Activated T-helper 1 cell treated with anti-CD3 and anti-CD28 coated beads, Interleukin-2, amount 50 U/mL, for 16 hours (primary cell): ENCODE measurements around the gene TDRKH.

Experiments used
- DNase-seq, 2 donors: peaks; one replicate each; pipeline ENCODE4 v3.0.0-alpha.2; 2020; ENCODE audit warnings: low read depth in 1 of 2, low spot score in 1 of 2

Gene TDRKH, protein sequence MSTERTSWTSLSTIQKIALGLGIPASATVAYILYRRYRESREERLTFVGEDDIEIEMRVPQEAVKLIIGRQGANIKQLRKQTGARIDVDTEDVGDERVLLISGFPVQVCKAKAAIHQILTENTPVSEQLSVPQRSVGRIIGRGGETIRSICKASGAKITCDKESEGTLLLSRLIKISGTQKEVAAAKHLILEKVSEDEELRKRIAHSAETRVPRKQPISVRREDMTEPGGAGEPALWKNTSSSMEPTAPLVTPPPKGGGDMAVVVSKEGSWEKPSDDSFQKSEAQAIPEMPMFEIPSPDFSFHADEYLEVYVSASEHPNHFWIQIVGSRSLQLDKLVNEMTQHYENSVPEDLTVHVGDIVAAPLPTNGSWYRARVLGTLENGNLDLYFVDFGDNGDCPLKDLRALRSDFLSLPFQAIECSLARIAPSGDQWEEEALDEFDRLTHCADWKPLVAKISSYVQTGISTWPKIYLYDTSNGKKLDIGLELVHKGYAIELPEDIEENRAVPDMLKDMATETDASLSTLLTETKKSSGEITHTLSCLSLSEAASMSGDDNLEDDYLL

DNA sequence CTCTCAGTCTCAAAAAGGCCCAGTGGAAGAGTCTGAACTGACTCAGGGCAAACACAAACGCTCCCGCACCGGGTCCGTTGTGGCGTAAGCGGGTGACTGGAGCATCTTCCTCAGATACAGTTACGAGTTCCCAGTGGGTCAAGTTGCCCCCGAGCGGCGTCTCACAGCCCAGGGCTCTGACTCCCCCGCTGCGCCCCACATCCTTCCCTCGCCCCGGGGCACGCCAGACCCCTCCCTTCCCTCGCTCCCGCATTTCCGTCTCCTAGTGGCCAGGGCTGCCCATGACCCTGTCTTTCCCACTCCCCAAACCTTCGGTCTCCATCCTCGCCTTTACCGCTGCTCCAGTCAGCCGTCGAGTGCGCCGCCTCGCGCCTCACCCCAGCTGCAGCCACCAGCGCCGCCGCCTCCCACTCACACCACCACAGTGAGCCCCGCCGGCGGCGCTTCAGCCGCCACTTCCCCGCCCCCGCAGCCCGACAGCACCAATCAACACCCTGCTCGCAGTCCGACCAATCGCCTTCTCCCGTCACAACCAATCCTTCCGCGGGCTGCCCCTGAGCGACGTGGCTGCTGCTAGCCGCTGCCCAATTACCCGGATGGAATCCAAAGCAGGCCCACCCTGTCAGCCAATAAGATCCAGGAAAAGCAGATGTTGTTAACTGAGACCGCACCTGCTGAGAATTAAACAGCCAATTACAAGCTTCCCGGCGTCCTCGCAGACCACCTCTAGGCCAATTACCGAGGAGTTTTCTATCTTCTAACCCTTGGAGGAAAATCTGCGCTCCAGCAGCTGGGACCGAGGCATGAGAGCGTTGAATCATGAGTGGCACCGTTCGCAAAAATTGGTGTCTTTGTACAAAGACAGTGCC, at the start of gene TDRKH:
Gene TDRKH (minus strand): TSS at position 430 of the 869 bp plus-strand sequence. CDS start 7,478 bp downstream, outside the sequence.
- peak; percentile 91 to 98 for DNase-seq

DNA sequence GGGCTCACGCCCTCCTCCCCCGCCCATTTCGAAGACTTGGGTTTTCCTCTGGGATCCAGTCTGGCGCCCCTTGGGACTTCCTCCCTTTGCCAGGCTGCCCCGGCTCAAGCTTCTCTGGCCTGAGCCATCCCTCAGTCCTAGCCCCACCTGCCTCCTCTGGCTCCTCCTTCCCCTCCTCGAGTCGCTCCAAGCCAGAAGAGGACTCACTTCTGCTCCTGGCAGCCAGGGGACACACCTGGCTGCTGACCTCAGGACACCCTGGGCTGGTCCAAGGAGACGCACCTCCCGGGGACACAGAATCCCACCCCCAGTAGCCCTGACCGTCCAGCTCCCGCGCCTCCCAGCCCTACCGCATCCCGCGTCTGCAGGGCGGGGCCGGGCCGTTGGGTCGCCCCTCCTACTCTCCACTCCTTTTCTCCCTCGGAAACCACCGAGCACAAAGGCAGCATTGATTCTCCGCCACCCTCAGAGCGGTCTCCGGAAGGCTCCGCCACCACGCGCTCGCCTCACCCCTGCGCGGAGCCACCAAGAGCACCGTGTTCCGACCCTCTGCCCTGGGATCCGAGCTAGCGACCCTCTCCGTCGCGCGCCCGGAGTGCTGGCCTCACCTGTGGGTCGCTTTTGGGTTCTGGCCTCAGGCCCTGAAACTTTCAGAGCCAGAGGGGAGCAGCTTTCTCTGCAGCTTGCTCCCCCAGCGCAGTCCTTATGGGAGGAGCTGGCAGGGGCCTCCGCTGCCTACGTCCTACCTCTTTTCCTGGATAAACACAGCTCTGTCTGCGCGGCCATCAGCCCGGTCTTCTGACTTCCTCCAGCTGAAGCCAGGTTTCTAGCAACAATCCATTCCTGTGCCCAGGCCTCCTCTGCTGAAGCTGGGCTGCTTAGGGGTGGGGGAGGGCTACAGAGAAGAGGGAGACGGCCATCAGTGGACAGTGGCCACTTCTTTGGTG, 49.4 kb upstream of the TDRKH start, which contains the start of gene C2CD4D:
Gene C2CD4D (minus strand): TSS at position 364 of the 947 bp plus-strand sequence. CDS start 831 bp downstream, outside the sequence.
- peak; percentile 34 to 53 for DNase-seq

DNA sequence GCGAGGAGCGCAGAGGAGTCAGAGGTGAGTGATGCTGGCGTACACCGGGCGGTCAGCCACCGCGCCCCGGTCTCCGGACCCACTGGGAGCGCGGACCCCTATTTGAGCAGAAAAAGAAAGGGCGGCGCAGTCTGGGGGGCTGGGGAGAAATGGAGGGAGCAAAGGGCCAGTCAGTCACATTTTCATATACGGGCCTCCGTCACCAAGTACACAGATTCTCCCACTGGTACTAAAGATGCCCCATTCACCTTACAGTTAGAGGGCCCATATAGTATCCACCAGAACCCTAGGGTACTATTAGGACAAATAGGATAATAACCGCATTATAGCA, 48.7 kb upstream of the TDRKH start:
- DNase-seq, result no peak

DNA sequence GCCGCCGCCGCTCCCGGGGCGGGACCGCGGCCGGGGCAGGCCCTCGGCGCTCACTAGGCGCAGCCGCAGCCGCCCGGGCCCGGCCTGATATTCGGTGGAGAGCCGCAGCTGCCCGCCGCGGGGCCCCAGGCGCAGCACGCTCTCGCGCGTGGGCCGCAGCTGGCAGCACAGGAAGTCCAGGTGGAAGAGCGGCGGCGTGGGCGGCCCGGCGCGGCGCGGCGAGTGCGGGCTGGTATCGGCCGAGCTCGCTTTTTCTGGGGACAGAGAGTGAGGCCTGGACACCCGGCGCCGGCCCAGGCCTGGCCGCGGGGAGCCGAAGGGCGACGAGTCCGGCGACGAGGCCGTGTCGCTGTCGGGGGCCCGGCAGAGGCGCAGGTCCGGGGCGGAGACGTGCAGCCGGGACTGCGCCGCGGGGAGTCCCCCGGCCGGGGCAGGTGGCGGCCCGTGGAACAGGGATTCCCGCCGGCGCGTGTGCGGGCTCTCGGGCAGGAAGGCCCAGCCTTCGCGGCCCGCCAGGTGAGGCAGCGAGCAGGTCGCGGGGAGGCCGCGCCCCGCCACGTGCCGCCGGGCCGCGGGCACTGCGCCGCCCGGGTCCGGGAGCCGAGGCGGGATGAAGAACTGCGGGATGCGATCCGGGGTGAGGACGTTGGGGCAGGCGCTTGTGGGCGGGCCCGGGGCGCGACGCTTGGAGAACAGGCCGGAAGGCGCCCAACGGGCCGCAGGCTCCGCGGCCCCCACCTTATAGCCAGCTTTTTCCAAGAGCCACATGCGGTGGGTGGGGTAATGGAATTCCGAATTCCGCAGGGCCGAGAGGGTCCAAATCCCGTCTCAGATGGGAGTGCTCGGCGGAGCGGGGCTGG, 48.2 kb upstream of the TDRKH start:
- DNase-seq, result no peak

DNA sequence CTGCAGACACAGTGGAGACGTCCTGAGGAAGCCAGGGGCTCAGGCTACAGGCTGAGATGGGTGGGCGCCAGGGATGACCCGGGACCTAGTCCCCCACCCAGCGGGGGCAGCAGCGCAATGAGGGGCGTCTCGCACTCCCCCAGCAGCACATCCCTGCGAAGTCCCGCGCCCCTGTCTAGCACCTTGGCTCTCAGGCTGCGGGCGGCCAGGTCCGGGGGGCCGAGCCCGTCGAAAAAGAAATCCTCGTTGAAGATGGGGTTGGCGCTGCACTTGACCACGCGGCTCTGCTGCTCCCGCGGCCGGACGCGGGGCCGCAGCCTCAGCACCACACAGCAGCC, 47.6 kb upstream of the TDRKH start:
- DNase-seq, result no peak

DNA sequence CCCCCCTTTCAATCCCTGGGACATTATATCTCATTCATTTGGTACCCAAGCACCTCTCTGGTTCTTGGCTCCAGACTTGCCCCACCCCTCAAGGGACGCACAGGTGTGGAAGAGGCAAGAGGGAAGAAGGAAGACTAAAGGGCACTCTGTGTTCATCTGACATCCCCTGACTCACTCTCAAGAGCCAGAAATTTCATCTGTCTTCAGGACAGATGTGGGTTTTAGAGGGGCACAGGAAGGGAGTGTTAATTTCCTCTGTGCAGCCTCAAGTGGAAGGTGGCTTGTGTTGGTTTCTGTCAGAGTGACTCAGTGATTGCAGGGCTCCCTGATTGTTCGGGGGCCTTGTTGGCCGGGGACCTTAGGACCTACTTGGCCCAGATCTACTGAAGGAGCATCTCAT, 46.9 kb upstream of the TDRKH start:
- no peak for DNase-seq

DNA sequence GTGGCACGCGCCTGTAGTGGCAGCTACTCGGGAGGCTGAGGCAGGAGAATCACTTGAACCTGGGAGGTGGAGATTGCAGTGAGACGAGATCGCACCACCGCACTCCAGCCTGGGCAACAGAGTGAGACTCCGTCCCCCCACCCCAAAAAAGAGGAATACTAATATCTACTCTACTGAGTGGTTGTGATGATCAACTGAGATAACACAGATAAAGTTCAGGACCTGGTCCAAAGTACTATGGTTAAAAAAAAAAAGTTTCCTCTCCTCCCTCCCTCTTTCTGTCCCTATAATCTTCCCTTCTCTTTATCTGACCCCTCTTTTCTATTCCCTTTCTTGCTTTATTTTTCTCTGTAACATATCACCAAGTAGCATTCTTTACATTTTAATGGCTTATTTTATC, 45.3 kb upstream of the TDRKH start:
- no peak for DNase-seq

DNA sequence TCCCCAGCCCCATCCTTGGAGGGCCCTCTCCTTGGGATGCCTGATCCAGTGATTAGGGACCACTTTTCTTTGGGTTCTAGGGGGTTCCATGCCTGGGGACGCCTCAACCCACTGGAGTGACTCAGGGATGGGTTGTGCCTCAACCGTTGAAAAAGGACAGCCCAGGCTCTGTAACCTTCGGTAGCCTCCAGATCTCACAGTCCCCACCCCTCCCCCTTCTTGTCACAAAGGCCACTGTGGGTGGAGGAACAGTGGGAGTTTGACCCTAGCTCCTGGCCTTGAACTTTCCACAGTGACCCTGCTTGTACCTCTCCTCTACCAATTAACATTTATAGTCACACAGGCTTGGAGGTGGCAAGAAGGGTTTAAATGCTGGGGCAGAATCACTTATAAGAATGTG, 43.9 kb upstream of the TDRKH start:
- DNase-seq, result no peak

DNA sequence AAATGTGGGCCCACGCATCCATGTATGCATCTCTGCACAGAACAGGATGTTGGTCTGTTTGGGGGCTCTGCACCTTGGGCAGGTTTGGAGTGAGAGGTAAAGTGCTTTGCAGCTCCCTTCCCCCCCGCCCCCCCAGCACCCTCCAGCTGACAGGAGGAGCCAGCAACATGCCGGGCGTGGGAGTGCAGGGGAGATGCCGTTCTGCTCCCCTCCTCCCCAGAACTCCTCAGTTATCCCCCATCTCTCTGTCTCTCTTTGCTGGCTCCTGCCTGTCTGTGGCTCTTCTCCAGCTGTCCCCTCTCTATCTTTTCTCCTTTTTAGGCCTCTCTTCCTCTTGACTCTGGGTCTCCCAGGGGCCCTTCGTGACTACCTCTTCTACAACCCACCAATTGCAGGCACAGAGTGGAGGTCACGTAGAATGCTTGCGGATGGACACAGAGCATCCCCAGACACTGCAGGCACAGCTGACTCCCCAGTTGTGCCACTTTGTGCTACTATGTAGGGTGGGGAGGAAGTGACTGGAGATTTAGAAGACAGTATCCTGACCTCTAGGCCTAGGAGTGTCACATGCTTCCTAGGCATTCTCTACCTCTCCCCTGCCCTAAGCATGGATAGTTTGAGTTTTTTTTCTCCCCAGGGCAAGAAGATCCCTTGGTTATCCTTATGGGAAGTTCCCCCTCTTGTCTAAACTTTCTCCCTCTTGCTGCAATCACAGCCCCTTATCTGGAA, 43.0 kb upstream of the TDRKH start:
- no peak for DNase-seq

DNA sequence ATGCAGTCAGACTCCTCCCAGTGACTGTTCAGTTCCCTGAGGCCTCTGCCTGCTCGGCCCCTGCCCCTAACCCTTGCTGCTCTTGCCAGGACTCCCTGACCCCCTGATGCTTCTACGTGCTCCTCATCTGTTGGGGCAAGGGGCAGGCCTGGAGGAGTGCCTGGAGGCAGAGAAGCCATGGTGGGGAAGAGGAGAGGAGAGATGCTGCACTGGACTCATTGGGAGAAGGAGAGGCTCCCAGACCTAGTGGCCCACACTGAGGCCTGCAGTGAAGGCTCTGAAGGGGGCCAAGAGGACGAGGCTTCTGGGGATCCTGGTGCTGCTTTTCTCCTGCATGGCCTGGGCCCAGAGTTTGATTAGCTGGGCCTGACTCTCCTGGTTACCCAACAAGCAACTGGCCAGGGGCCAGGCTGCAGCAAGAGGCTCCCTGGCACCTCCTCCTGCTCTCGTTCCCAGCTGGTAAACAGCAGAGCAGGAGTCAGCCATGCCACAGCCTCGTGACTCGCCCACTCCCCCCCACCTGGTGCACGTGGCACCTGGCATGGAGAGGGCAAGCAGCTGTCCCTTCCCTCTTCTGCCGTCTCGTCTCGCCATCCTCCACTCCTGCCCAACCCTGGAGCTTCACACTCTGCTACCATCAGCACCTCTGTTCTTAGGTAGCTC, 42.1 kb upstream of the TDRKH start:
- DNase-seq, result no peak

DNA sequence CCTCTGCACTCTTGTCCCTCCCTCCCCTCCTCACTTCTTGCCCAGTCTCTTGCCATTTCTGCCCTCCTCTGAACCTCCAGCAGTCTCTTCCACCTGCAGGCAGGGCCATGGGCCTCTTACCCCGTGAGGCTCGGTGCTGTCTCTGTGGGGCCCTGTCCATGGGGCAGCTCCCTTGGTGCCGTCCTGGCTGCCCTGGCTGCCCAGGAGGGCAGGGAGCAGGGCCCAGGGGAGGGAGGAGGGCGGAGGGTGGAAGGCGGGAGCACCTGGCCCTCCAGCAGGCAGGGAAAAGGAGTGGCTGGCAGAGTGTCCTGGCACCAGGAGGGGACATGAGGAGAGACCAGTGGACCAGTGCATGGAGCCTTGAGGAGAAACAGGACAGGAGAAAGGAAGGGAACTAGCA, 41.3 kb upstream of the TDRKH start, which contains the start of gene RORC:
Gene RORC (minus strand): TSS at position 198 of the 400 bp plus-strand sequence. CDS start 38 bp downstream, at position 160.
- no peak for DNase-seq

DNA sequence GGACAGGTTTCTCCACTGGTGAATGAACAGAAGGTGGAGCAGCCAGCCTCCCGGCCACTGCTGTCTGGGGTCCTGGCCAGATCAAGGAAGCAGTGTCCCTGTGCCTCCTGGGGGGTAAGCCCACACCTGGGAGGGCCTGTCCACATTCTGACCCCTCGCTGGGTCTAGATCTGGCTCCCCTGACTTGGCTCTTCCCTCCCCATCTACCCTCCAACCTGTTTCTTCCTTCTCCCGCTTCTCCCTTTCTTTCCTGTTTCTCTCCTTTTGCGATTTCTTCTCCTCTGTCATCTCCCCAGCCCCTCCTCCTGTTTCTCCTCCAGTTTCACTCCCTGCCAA, 40.9 kb upstream of the TDRKH start:
- DNase-seq, result no peak

DNA sequence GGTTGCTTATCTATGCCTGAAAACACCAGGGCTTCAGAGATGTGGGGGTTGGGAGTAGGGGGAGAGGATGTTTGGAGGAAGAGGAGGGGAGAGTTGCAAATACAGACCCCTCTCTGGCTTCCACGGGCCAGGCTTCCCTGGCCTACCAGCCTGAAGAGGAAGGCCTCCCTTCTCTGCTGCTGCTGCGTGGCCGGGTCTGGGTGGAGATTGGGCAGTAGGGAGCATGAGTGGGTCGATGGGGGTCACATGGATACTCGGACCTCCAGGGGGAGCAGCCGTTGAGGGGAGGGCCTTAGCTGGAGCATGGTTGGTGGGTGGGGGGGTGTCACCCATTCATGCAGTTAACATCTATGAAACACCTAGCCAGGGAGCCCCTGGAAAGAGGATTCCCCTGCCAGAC, 39.8 kb upstream of the TDRKH start:
- DNase-seq, result no peak

DNA sequence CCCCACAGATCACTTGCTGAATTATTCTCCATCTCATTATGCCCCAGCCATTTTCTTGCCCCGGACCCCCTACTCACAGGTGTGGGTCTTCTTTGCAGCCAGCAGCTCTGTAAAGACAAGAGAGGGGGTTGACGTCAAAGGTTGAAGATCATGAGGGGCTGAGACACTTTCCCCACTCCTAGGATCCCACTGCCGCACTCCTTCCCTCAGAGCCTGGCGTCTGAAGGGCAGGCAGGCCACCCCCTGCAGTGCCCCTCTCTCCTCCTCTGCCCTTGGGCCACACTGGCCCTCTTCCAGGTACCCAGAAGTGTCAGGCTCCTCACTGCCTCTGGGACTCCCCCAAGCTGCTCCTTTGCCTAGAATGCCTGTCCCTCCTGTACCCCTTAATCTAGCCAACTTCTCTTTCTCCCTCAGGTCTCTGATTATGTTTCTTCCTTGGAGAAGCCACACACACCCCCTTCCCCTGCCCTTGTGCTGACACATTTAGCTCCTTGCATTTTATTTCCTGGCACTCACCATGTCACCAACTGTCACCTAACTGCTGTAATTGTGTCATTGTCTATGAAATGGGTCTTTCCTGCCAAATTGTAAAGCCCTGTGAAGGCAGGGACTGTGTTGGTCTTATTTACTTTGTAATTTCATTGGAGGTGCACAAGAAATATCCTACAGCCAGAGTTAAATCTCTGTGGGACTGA, 39.2 kb upstream of the TDRKH start:
- no peak for DNase-seq

DNA sequence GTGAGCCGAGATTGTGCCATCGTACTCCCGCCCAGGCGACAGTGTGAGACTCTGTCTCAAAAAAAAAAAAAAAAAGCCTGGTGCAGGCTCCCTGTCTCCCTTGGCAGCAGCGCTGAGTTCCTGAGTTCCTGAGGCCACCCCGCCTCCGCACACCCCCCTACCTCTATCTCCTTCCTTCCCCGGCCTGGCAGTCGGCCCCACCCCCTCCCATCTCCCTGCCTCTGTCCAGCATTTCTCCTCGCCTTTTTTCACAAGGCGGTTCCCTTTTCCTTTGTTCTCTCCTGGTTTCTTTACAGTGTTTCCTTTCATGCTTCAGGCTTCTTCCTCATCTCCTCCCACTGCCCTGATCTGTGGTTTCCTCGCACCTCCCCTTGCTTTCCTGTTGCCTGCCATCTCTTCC, 38.6 kb upstream of the TDRKH start:
- no peak for DNase-seq

DNA sequence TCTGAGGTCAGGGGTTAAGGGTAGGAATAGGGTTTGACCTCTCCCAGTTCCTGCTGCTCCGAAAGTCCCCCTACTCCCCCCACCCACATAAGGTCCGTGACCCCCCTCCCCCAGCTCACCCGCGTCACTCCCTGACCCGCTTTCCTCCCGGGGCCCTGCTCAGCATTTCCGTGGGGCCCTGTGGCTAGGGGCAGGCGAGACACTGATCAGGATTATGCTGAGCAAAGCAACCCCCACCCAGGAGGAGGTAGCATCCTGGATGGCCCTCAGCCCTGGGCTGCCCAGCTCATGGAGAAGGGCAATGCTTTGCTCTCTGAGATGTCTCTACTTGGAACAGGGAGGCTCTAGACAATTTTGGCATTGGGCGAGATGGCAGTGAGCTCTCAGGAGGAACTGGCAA, 37.6 kb upstream of the TDRKH start:
- DNase-seq, result no peak

DNA sequence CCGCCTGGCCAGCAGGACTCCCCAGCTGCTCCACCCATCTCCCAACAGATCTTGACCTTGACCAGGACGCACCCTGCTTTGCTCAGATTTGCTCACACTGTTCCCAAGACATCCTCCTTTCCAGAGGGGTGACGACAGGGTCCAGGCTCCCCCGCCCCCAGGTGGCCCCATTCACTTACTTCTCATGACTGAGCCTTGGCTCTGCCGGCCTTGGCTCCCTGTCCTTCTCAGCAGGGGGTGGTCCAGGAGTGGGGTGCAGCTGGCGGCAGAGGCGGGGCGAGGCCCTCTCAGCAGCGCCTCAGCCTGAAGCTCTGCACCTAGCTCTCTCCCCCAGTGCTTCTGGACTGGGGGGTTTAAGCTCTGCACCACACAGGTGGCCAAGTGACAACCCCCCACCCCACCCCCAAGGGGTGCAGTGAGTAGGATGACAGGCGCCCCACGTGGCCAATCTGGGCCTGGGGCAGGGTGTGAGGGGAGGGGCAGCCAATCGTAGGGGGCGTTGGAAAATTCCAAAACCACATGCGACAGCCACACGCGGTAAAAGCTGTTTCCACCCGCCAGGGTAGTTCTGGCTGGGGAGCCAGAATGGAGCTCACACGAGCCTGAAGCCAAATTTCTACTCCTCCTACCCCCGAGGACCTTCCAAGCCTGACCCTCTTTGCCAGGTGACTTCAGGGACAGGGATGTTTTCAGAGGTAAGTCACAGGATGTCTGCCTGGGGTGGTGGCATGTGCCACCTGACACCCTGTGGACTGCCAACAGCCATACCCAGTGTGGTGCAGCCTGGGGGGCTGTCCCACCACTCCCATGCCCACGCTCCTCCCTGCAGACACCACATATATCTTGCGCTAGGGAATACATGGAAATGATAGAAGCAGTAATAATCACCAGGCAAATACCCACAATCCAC, 35.7 kb upstream of the TDRKH start:
- no peak for DNase-seq
